GM12878 (cell line): ENCODE measurements around the gene CLINT1.
"Not testable (repeated sequence)": the region's sequence is repeated elsewhere in the genome, so short reads cannot be mapped to it uniquely, and the experiment has no call there.

Source experiments
- CTCF ChIP-seq, 3 experiments: IDR thresholded peaks in 2 of 3; conservative IDR thresholded peaks in 1 of 3; 2 replicates each; pipeline ENCODE4 v1.5.1; 2011; ENCODE audit warnings: low read depth in 3 of 3, low read length in 3 of 3, mild to moderate bottlenecking in 3 of 3, control low read depth in 2 of 3, moderate library complexity in 2 of 3, inconsistent platforms in 1 of 3, mixed read lengths in 1 of 3; ENCODE audit not compliant: control insufficient read depth in 2 of 3, insufficient read depth in 1 of 3; ENCODE audit errors: extremely low read depth in 1 of 3
- EP300 ChIP-seq, 2 experiments: fragments of 150-350 bp in 1 of 2; IDR thresholded peaks; 2 replicates each; pipeline ENCODE4 v1.6.1; 2011 to 2012; ENCODE audit warnings: low read depth in 2 of 2, low read length in 2 of 2, borderline replicate concordance in 1 of 2, improper control_type of control experiment in 1 of 2, inconsistent platforms in 1 of 2; ENCODE audit not compliant: control insufficient read depth in 1 of 2
- EZH2 ChIP-seq: IDR thresholded peaks from 2 replicates; pipeline ENCODE4 v1.6.1; 2012; ENCODE audit warnings: low read depth, mild to moderate bottlenecking, control low read depth, inconsistent platforms, low read length, borderline replicate concordance; ENCODE audit not compliant: control insufficient read depth
- GABPA ChIP-seq: IDR thresholded peaks from 2 replicates; pipeline ENCODE4 v1.6.1; 2014; ENCODE audit warnings: antibody characterized with exemption, low read depth, mild to moderate bottlenecking, inconsistent platforms
- MYC ChIP-seq: IDR thresholded peaks from 2 replicates; pipeline ENCODE4 v1.6.1; 2011; ENCODE audit warnings: mild to moderate bottlenecking, low read length, moderate library complexity, inconsistent platforms; ENCODE audit not compliant: insufficient read depth, insufficient replicate concordance, insufficient read length, severe bottlenecking
- NKRF ChIP-seq: fragments of 450-650 bp; conservative IDR thresholded peaks from 2 replicates; pipeline ENCODE4 v1.6.1; 2017; ENCODE audit warnings: mild to moderate bottlenecking, moderate library complexity
- POLR2AphosphoS5 ChIP-seq: IDR thresholded peaks from 2 replicates; pipeline ENCODE4 v1.6.1; 2011; ENCODE audit warnings: mild to moderate bottlenecking, low read length, inconsistent platforms
- SRF ChIP-seq, 2 experiments: IDR thresholded peaks; 2 replicates each; pipeline ENCODE4 v1.6.1; 2011; ENCODE audit warnings: low read depth in 2 of 2, low read length in 2 of 2, mild to moderate bottlenecking in 1 of 2, moderate library complexity in 1 of 2
- ZBTB40 ChIP-seq: fragments of 450-650 bp; IDR thresholded peaks from 2 replicates; pipeline ENCODE4 v1.6.1; 2016; ENCODE audit warnings: mild to moderate bottlenecking, moderate library complexity, borderline replicate concordance

GRCh38 chr5:157881498-157881897 is 22.6 kb upstream of the CLINT1 start:
- not testable (repeated sequence) for TF ChIP-seq POLR2AphosphoS5; CTCF (IDR thresholded peaks at IDR 0.05 in 2 of 3, conservative IDR thresholded peaks at IDR 0.05 in 1 of 3; ENCODE audit: control insufficient read depth in 2 of 3, extremely low read depth in 1 of 3, insufficient read depth in 1 of 3, low read depth in 3 of 3, low read length in 3 of 3); EZH2; SRF (IDR thresholded peaks at IDR 0.05; ENCODE audit: low read depth in 2 of 2, low read length in 2 of 2); ZBTB40; EP300 (IDR thresholded peaks at IDR 0.05; ENCODE audit: borderline replicate concordance in 1 of 2, control insufficient read depth in 1 of 2, low read depth in 2 of 2, low read length in 2 of 2); MYC; NKRF; GABPA
